ENCODE data around the gene CLIP3. TPM values are rescaled to one million over a fixed set of nuclear protein-coding genes. Genes with fewer than 3 reads are reported as not detected.
"Not testable (repeated sequence)": the region's sequence is repeated elsewhere in the genome, so short reads cannot be mapped to it uniquely, and the experiment has no call there.

The CLIP3 gene
- total RNA-seq, 4 donors from 2014 or later, result 2.2 to 3.0 (median 2.7) TPM

- Histone ChIP-seq H3K4me3 (no peak overlapping the region), H3K36me3 (peaks cover 4% of the 10 kb centered on the region), H3K27me3 (no peaks in the 10 kb centered on the region), H3K9me3 (no peaks in the 10 kb centered on the region), H3K27ac (no peak overlapping the region), H3K4me1 (no peaks in the 10 kb centered on the region)
- DNase-seq (ENCODE audit: low spot score in 2 of 2), result no peak
- 98% methylated on average over 2 of the region's 2 CpGs for WGBS
- TF ChIP-seq POLR2AphosphoS5 (IDR thresholded peaks at IDR 0.05) (no peak), EP300 (IDR thresholded peaks at IDR 0.05) (no peak), POLR2A (IDR thresholded peaks at IDR 0.05) (no peak), CTCF (IDR thresholded peaks at IDR 0.05) (no peak)
Measured at GRCh38 chr19:36043952-36044351, 11.3 kb upstream of the CLIP3 start.

- Histone ChIP-seq H3K27ac (no peak overlapping the region), H3K9me3 (no peaks in the 10 kb centered on the region), H3K27me3 (no peaks in the 10 kb centered on the region), H3K4me1 (no peaks in the 10 kb centered on the region), H3K4me3 (no peak overlapping the region), H3K36me3 (peaks cover 16% of the 10 kb centered on the region)
- WGBS, result 18% methylated on average over 3 of the region's 3 CpGs
- TF ChIP-seq POLR2AphosphoS5 (IDR thresholded peaks at IDR 0.05), result no peak
- no peak for DNase-seq (ENCODE audit: low spot score in 2 of 2)
Measured at GRCh38 chr19:36041831-36042230, 9.2 kb upstream of the CLIP3 start.

- H3K36me3 ChIP-seq, result peaks cover 16% of the 10 kb centered on the region
- H3K27me3 ChIP-seq; H3K4me3 ChIP-seq; DNase-seq (ENCODE audit: low spot score in 2 of 2); H3K27ac ChIP-seq; H3K9me3 ChIP-seq; H3K4me1 ChIP-seq: not testable (repeated sequence)
- 92% methylated on average over 6 of the region's 6 CpGs for WGBS
Measured at GRCh38 chr19:36041092-36041491, 8.4 kb upstream of the CLIP3 start.

- no peaks in the 10 kb centered on the region for H3K4me1 ChIP-seq
- peaks cover 19% of the 10 kb centered on the region for H3K36me3 ChIP-seq
- no peaks in the 10 kb centered on the region for H3K27me3 ChIP-seq
- no peak for TF ChIP-seq POLR2AphosphoS5 (IDR thresholded peaks at IDR 0.05)
- TF ChIP-seq POLR2A (IDR thresholded peaks at IDR 0.05), result no peak
- TF ChIP-seq EP300 (IDR thresholded peaks at IDR 0.05), result no peak
- no peak for TF ChIP-seq CTCF (IDR thresholded peaks at IDR 0.05)
- H3K9me3 ChIP-seq, result no peaks in the 10 kb centered on the region
- 85% methylated on average over 6 of the region's 6 CpGs for WGBS
- no peak overlapping the region for H3K4me3 ChIP-seq
- DNase-seq (ENCODE audit: low spot score in 2 of 2), result no peak
- no peak overlapping the region for H3K27ac ChIP-seq
Measured at GRCh38 chr19:36040495-36040894, 7.8 kb upstream of the CLIP3 start.

GRCh38 chr19:36031308-36031707 lies 1.4 kb downstream of the CLIP3 start:
- WGBS, result 93% methylated on average over 6 of the region's 6 CpGs
- TF ChIP-seq POLR2A (IDR thresholded peaks at IDR 0.05) (no peak), POLR2AphosphoS5 (IDR thresholded peaks at IDR 0.05) (no peak), EP300 (IDR thresholded peaks at IDR 0.05) (no peak)
- H3K4me3 ChIP-seq, result no peak overlapping the region
- no peaks in the 10 kb centered on the region for H3K9me3 ChIP-seq
- DNase-seq (ENCODE audit: low spot score in 2 of 2), result no peak
- no peak overlapping the region for H3K27ac ChIP-seq
- no peaks in the 10 kb centered on the region for H3K27me3 ChIP-seq
- H3K36me3 ChIP-seq, result peaks cover 12% of the 10 kb centered on the region
- peaks cover 12% of the 10 kb centered on the region for H3K4me1 ChIP-seq

- H3K36me3 ChIP-seq, result peaks cover 9% of the 10 kb centered on the region
- no peaks in the 10 kb centered on the region for H3K9me3 ChIP-seq
- TF ChIP-seq POLR2A (IDR thresholded peaks at IDR 0.05), result no peak
- no peak for TF ChIP-seq CTCF (IDR thresholded peaks at IDR 0.05)
- TF ChIP-seq POLR2AphosphoS5 (IDR thresholded peaks at IDR 0.05), result no peak
- no peak for TF ChIP-seq EP300 (IDR thresholded peaks at IDR 0.05)
- no peak for DNase-seq (ENCODE audit: low spot score in 2 of 2)
- WGBS, result 68% methylated on average over 8 of the region's 8 CpGs
- no peak overlapping the region for H3K27ac ChIP-seq
- H3K27me3 ChIP-seq, result no peaks in the 10 kb centered on the region
- no peak overlapping the region for H3K4me3 ChIP-seq
- peaks cover 12% of the 10 kb centered on the region for H3K4me1 ChIP-seq
Measured at GRCh38 chr19:36030264-36031148, 2.2 kb downstream of the CLIP3 start.

Measured in suprapubic skin (tissue), 4 donors.